Common myeloid progenitor, CD34-positive (primary cell): ENCODE data around the gene INAFM2.
A peak's percentile ranks its signal among the peaks of the same experiment; 100 is the strongest.

Source experiments
- CTCF ChIA-PET: fragments of 350-600 bp; sonication (Branson Sonifier 250); formaldehyde crosslinking; loops from one replicate; lab custom pipeline; 2021; ENCODE audit warnings: antibody characterized with exemption; lab: Charles Lee
- POLR2A ChIA-PET: fragments of 350-600 bp; sonication (Branson Sonifier 250); formaldehyde crosslinking; loops from one replicate; lab custom pipeline; 2021; ENCODE audit warnings: antibody characterized with exemption; lab: Charles Lee
- DNase-seq, 3 donors: peaks; one replicate each; pipeline versions ENCODE4 v3.0.0 to v3.0.0-alpha.2; 2013
- H3K27ac ChIP-seq, 2 experiments: 1 replicate in 1 of 2; 2 replicates in 1 of 2; pipeline ENCODE4 v1.7.0; 2013; ENCODE audit warnings: inconsistent platforms in 2 of 2, low read length in 2 of 2, mild to moderate bottlenecking in 2 of 2, low read depth in 1 of 2, moderate library complexity in 1 of 2; ENCODE audit not compliant: severe bottlenecking in 2 of 2, insufficient read depth in 1 of 2, poor library complexity in 1 of 2
- H3K27me3 ChIP-seq, 5 experiments: replicated peaks in 2 of 5; 1 replicate in 3 of 5; 2 replicates in 2 of 5; pipeline versions ENCODE4 v1.6.1 to v1.7.0; 2013; ENCODE audit warnings: low read length in 4 of 5, mild to moderate bottlenecking in 2 of 5, moderate library complexity in 2 of 5, inconsistent platforms in 1 of 5; ENCODE audit not compliant: insufficient read depth in 5 of 5, control insufficient read depth in 4 of 5
- H3K36me3 ChIP-seq, 4 experiments: 1 replicate in 2 of 4; 2 replicates in 2 of 4; pipeline versions ENCODE4 v1.6.1 to v1.7.0; 2013; ENCODE audit warnings: low read length in 3 of 4, control low read depth in 1 of 4, mild to moderate bottlenecking in 1 of 4; ENCODE audit not compliant: control insufficient read depth in 4 of 4, insufficient read depth in 4 of 4
- H3K4me1 ChIP-seq, 4 experiments: 1 replicate in 3 of 4; 2 replicates in 1 of 4; pipeline versions ENCODE4 v1.6.1 to v1.7.1; 2013; ENCODE audit warnings: low read length in 3 of 4, mild to moderate bottlenecking in 3 of 4, control low read depth in 1 of 4, inconsistent platforms in 1 of 4, moderate library complexity in 1 of 4; ENCODE audit not compliant: control insufficient read depth in 4 of 4, insufficient read depth in 4 of 4; ENCODE audit errors: control extremely low read depth in 1 of 4
- H3K4me3 ChIP-seq, 7 experiments: 1 replicate in 4 of 7; 2 replicates in 3 of 7; pipeline versions ENCODE4 v1.5.1 to v1.7.0; 2013; ENCODE audit warnings: mild to moderate bottlenecking in 7 of 7, low read length in 6 of 7, moderate library complexity in 6 of 7, inconsistent platforms in 2 of 7, low read depth in 2 of 7, control low read depth in 1 of 7; ENCODE audit not compliant: insufficient read depth in 4 of 7, control insufficient read depth in 1 of 7; ENCODE audit errors: extremely low read depth in 1 of 7
- H3K9me3 ChIP-seq, 5 experiments: 1 replicate in 4 of 5; 2 replicates in 1 of 5; pipeline versions ENCODE4 v1.6.1 to v1.7.1; 2013; ENCODE audit warnings: low read length in 4 of 5, mild to moderate bottlenecking in 2 of 5, inconsistent platforms in 1 of 5, low read depth in 1 of 5, moderate library complexity in 1 of 5; ENCODE audit not compliant: control insufficient read depth in 4 of 5, insufficient read depth in 2 of 5; ENCODE audit errors: control extremely low read depth in 1 of 5
- WGBS: methylation state at CpG from one replicate; pipeline ENCODE4 v1.1.5; 2013; ENCODE audit not compliant: insufficient coverage; 5-methylcytosine and 5-hydroxymethylcytosine counted together

INAFM2 gene

DNA sequence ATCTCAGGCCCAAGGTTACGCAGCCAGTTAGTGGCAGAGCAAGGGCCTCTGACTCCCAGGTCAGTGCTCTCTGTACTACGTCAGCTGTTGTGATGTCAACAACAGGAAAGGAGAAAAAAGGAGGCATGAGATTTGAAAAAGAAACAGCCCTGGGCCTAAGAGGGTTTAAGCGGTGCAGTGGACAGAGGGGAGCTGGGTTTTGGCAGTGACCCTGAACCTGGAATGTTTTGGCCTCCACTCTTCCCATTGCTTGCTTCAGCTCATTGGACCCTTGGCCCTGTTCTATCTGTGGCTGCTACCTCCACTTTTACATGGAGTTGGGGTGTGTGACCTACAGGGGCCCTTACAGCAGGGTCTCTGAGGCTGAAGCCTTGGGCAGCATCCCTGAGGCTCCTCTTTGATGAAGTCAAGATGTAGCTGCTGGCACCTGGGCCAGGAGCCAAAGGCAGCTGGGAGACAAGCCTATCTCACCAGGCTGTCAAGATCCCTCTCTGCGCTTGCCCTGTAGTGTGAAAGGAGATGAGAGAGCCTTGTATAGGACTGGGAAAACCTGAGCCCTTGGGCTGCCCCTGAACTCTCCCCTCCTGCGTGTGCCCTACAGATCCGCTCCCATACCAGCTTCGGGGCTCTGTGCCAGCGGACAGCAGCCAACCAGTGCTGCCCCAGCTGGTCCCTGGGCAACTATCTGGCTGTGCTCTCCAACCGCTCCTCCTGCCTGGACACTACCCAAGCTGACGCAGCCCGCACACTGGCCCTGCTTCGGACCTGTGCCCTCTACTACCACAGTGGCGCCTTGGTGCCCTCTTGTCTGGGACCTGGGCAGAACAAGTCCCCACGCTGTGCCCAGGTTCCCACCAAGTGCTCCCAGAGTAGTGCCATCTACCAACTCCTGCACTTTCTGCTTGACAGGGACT is 43.2 kb downstream of the INAFM2 start:
- DNase-seq = no peak
- Histone ChIP-seq H3K36me3 (peaks cover 0 to 2% (median 0%) of the 10 kb centered on the region in 4 experiments), H3K27me3 (no peaks in the 10 kb centered on the region), H3K9me3 (no peaks in the 10 kb centered on the region), H3K4me3 (peak overlapping the region in 4 of 7 experiments; percentile 30 to 71 (median 68)), H3K4me1 (peaks cover 4 to 20% (median 16%) of the 10 kb centered on the region in 4 experiments), H3K27ac (no peak overlapping the region)
- ChIA-PET POLR2A (no interaction called here), CTCF (interaction anchor here (0.8 to 7.7 kb wide), 16 partner anchors 9 to 76 kb away, joined by 3 to 112 read pairs (median 6); partner anchors contain the start of genes CCDC9B, DISP2, INAFM2 and KNSTRN)
- 97% methylated on average over 14 of the region's 14 CpGs for WGBS

- no peaks in the 10 kb centered on the region for H3K9me3 ChIP-seq
- no peaks in the 10 kb centered on the region for H3K27me3 ChIP-seq
- DNase-seq = no peak
- H3K27ac ChIP-seq = no peak overlapping the region
- ChIA-PET CTCF (interaction anchor here (1.0 to 7.7 kb wide), 18 partner anchors 8 to 77 kb away, joined by 3 to 112 read pairs (median 6); partner anchors contain the start of genes CCDC9B, DISP2, KNSTRN and PHGR1), POLR2A (no interaction called here)
- H3K4me1 ChIP-seq = peaks cover 4 to 20% (median 16%) of the 10 kb centered on the region in 4 experiments
- no peaks in the 10 kb centered on the region for H3K36me3 ChIP-seq
- peak overlapping the region; percentile 30 to 71 (median 46) for H3K4me3 ChIP-seq
- WGBS = 80% methylated on average over 5 of the region's 5 CpGs
Observed at GRCh38 chr15:40367371-40367685, 43.8 kb downstream of the INAFM2 start.

DNA sequence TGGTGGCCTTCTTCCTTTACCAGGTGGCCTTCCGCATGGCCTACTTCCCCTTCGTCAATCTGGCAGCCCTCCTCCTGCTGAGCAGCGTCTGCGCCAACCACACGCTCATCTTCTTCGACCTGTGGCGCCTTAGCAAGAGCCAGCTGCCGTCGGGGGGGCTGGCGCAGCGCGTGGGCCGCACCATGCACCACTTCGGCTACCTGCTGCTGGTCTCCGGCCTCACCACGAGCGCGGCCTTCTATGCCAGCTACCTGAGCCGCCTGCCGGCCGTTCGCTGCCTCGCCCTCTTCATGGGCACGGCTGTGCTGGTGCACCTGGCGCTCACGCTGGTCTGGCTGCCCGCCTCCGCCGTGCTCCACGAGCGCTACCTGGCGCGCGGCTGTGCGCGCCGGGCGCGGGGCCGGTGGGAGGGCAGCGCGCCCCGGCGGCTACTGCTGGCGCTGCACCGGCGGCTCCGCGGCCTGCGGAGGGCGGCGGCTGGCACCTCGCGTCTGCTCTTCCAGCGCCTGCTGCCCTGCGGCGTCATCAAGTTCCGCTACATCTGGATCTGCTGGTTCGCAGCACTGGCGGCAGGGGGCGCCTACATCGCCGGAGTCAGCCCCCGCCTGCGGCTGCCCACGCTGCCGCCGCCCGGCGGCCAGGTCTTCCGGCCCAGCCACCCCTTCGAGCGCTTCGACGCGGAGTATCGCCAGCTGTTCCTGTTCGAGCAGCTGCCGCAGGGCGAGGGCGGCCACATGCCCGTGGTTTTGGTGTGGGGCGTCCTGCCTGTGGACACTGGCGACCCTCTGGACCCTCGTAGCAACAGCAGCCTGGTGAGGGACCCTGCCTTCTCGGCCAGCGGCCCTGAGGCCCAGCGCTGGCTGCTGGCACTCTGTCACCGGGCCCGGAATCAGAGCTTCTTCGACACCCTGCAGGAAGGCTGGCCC is 44.5 kb downstream of the INAFM2 start:
- Histone ChIP-seq H3K27me3 (no peaks in the 10 kb centered on the region), H3K9me3 (no peaks in the 10 kb centered on the region), H3K4me3 (peak overlapping the region; percentile 30 to 71 (median 46)), H3K27ac (no peak overlapping the region), H3K36me3 (no peaks in the 10 kb centered on the region), H3K4me1 (peaks cover 4 to 20% (median 18%) of the 10 kb centered on the region in 4 experiments)
- ChIA-PET CTCF (interaction anchor here (0.7 to 7.7 kb wide), 27 partner anchors 8 to 101 kb away, joined by 3 to 112 read pairs (median 5); partner anchors contain the start of genes CCDC9B, DISP2, INAFM2 and KNSTRN), POLR2A (interaction anchor here (0.5 to 0.8 kb wide), 2 partner anchors 15 to 1844 kb away, joined by 3 to 5 read pairs; partner anchors contain the start of gene KNSTRN)
- peak; percentile 93 to 98 (median 97) for DNase-seq
- WGBS = 12% methylated on average over 67 of the region's 91 CpGs

GRCh38 chr15:40368719-40369473 is 45.4 kb downstream of the INAFM2 start:
- Histone ChIP-seq H3K27ac (no peak overlapping the region), H3K4me3 (no peak overlapping the region), H3K4me1 (peaks cover 4 to 20% (median 19%) of the 10 kb centered on the region in 4 experiments), H3K27me3 (no peaks in the 10 kb centered on the region), H3K36me3 (no peaks in the 10 kb centered on the region), H3K9me3 (no peaks in the 10 kb centered on the region)
- 97% methylated on average over 24 of the region's 24 CpGs for WGBS
- no peak for DNase-seq
- ChIA-PET POLR2A (interaction anchor here (0.8 kb wide), 1 partner anchor 14 kb away, joined by 3 read pairs; the partner anchor contains the start of gene KNSTRN), CTCF (interaction anchor here (0.7 to 7.7 kb wide), 25 partner anchors 8 to 100 kb away, joined by 3 to 112 read pairs (median 6); partner anchors contain the start of genes CCDC9B, DISP2, INAFM2 and KNSTRN)

DNA sequence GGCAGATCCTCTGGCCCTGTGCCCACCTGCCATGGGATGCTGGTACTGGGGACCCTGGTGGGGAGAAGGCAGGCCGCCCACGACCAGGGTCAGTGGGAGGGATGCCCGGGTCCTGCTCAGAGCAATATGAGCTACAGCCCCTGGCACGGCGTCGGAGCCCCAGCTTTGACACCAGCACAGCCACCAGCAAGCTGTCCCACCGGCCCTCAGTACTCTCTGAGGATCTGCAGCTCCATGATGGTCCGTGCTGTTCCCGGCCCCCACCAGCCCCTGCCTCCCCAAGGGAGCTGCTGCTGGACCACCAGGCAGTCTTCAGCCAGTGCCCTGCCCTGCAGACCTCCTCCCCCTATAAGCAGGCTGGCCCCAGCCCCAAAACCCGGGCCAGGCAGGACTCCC is 46.0 kb downstream of the INAFM2 start:
- Histone ChIP-seq H3K9me3 (no peaks in the 10 kb centered on the region), H3K27ac (no peak overlapping the region), H3K36me3 (no peaks in the 10 kb centered on the region), H3K4me3 (no peak overlapping the region), H3K4me1 (peaks cover 4 to 20% (median 19%) of the 10 kb centered on the region in 4 experiments), H3K27me3 (no peaks in the 10 kb centered on the region)
- ChIA-PET POLR2A (no interaction called here), CTCF (interaction anchor here (1.0 to 7.7 kb wide), 14 partner anchors 9 to 90 kb away, joined by 3 to 112 read pairs (median 9); partner anchors contain the start of genes CCDC9B, DISP2, INAFM2 and KNSTRN)
- DNase-seq = no peak
- WGBS = 98% methylated on average over 10 of the region's 10 CpGs

DNA sequence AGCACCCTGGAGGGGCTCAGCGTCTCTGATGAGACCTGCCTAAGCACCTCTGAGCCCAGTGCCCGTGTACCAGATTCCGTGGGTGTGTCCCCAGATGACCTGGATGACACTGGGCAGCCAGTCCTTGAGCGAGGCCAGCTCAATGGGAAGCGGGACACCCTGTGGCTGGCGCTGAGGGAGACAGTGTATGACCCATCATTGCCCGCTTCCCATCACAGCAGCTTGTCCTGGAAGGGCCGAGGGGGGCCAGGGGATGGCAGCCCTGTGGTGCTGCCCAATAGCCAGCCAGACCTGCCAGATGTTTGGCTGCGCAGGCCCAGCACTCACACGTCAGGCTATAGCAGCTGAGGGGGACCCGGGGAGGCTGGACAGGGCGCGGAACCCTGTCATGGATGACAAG is 46.5 kb downstream of the INAFM2 start:
- WGBS = over 99% methylated on average over 13 of the region's 13 CpGs
- H3K36me3 ChIP-seq = no peaks in the 10 kb centered on the region
- POLR2A ChIA-PET = no interaction called here

More for the DNA sequence above, 46.5 kb downstream of the INAFM2 start:
- no peak for DNase-seq
- no peaks in the 10 kb centered on the region for H3K27me3 ChIP-seq
- CTCF ChIA-PET = interaction anchor here (1.0 to 7.7 kb wide), 8 partner anchors 13 to 53 kb away, joined by 3 to 112 read pairs (median 9); partner anchors contain the start of genes CCDC9B, INAFM2 and KNSTRN
- no peaks in the 10 kb centered on the region for H3K9me3 ChIP-seq
- H3K4me3 ChIP-seq = no peak overlapping the region
- H3K4me1 ChIP-seq = peaks cover 4 to 20% (median 19%) of the 10 kb centered on the region in 4 experiments
- H3K27ac ChIP-seq = no peak overlapping the region
